Parathyroid adenoma (tissue), 2 donors: ENCODE data around the gene APOBEC3C.
"Not testable (repeated sequence)": the region's sequence is repeated elsewhere in the genome, so short reads cannot be mapped to it uniquely, and the experiment has no call there.

Source experiments
- H2AFZ ChIP-seq: fragments of 300-600 bp; sonication (generic); one replicate; pipeline ENCODE4 v1.7.0; 2017; ENCODE audit warnings: antibody characterized with exemption, mild to moderate bottlenecking
- H3K27ac ChIP-seq: fragments of 300-600 bp; sonication (generic); one replicate; pipeline ENCODE4 v1.7.0; 2017
- H3K27me3 ChIP-seq: fragments of 300-600 bp; sonication (generic); one replicate; pipeline ENCODE4 v1.7.0; 2017; ENCODE audit warnings: low read length; ENCODE audit not compliant: control insufficient read depth, insufficient read depth
- H3K36me3 ChIP-seq: fragments of 300-600 bp; sonication (generic); one replicate; pipeline ENCODE4 v1.7.0; 2017; ENCODE audit warnings: low read length; ENCODE audit not compliant: control insufficient read depth, insufficient read depth
- H3K4me1 ChIP-seq: fragments of 300-600 bp; sonication (generic); one replicate; pipeline ENCODE4 v1.7.0; 2017; ENCODE audit warnings: control low read depth
- H3K4me2 ChIP-seq: fragments of 300-600 bp; sonication (generic); one replicate; pipeline ENCODE4 v1.7.0; 2017; ENCODE audit warnings: low read length
- H3K4me3 ChIP-seq: fragments of 300-600 bp; sonication (generic); one replicate; pipeline ENCODE4 v1.7.0; 2017; ENCODE audit warnings: low read depth, low read length
- H3K79me2 ChIP-seq: fragments of 300-600 bp; sonication (generic); one replicate; pipeline ENCODE4 v1.7.0; 2017; ENCODE audit warnings: control low read depth
- H3K9ac ChIP-seq: fragments of 300-600 bp; sonication (generic); one replicate; pipeline ENCODE4 v1.7.0; 2017; ENCODE audit warnings: mild to moderate bottlenecking
- H3K9me3 ChIP-seq: fragments of 300-600 bp; sonication (generic); one replicate; pipeline ENCODE4 v1.7.0; 2017; ENCODE audit warnings: low read length; ENCODE audit not compliant: control insufficient read depth
- CTCF ChIP-seq: fragments of 300-600 bp; sonication (generic); IDR thresholded peaks from one replicate; pipeline ENCODE4 v1.7.0; 2017; ENCODE audit warnings: antibody characterized with exemption, mild to moderate bottlenecking
- donor health status: primary hyperparathyroidism.

Gene APOBEC3C

GRCh38 chr22:39026509-39027150, 12.6 kb downstream of the APOBEC3C start:
- H3K9me3 ChIP-seq, result no peaks in the 10 kb centered on the region
- H2AFZ ChIP-seq, result no peak overlapping the region
- no peaks in the 10 kb centered on the region for H3K36me3 ChIP-seq
- no peaks in the 10 kb centered on the region for H3K79me2 ChIP-seq
- H3K4me3 ChIP-seq, result no peak overlapping the region
- H3K9ac ChIP-seq, result no peak overlapping the region
- H3K27ac ChIP-seq, result no peak overlapping the region
- no peaks in the 10 kb centered on the region for H3K27me3 ChIP-seq
- no peak for TF ChIP-seq CTCF
- no peak overlapping the region for H3K4me2 ChIP-seq
- H3K4me1 ChIP-seq, result no peaks in the 10 kb centered on the region

GRCh38 chr22:39027717-39028116, 13.7 kb downstream of the APOBEC3C start:
- no peaks in the 10 kb centered on the region for H3K36me3 ChIP-seq
- no peak overlapping the region for H3K4me2 ChIP-seq
- H3K4me1 ChIP-seq, result no peaks in the 10 kb centered on the region
- H3K27me3 ChIP-seq, result no peaks in the 10 kb centered on the region
- no peak overlapping the region for H2AFZ ChIP-seq
- no peak overlapping the region for H3K4me3 ChIP-seq
- TF ChIP-seq CTCF, result no peak
- no peaks in the 10 kb centered on the region for H3K79me2 ChIP-seq
- no peaks in the 10 kb centered on the region for H3K9me3 ChIP-seq
- H3K9ac ChIP-seq, result no peak overlapping the region
- H3K27ac ChIP-seq, result no peak overlapping the region

- Histone ChIP-seq H3K9me3 (no peaks in the 10 kb centered on the region), H3K4me3 (no peak overlapping the region), H2AFZ (no peak overlapping the region), H3K4me1 (no peaks in the 10 kb centered on the region), H3K79me2 (no peaks in the 10 kb centered on the region), H3K36me3 (no peaks in the 10 kb centered on the region), H3K27ac (no peak overlapping the region), H3K27me3 (no peaks in the 10 kb centered on the region), H3K4me2 (no peak overlapping the region), H3K9ac (no peak overlapping the region)
- no peak for TF ChIP-seq CTCF
Measured at GRCh38 chr22:39028281-39028680, 14.2 kb downstream of the APOBEC3C start.

GRCh38 chr22:39029227-39029626, 15.2 kb downstream of the APOBEC3C start:
- Histone ChIP-seq H3K27me3 (no peaks in the 10 kb centered on the region), H3K27ac (no peak overlapping the region), H3K4me3 (no peak overlapping the region), H3K9me3 (no peaks in the 10 kb centered on the region), H2AFZ (no peak overlapping the region), H3K36me3 (no peaks in the 10 kb centered on the region), H3K4me2 (no peak overlapping the region), H3K79me2 (no peaks in the 10 kb centered on the region), H3K4me1 (no peaks in the 10 kb centered on the region), H3K9ac (no peak overlapping the region)
- TF ChIP-seq CTCF, result no peak

GRCh38 chr22:39030705-39031104, 16.6 kb downstream of the APOBEC3C start:
- H3K27ac ChIP-seq, result no peak overlapping the region
- TF ChIP-seq CTCF, result no peak
- H3K27me3 ChIP-seq, result no peaks in the 10 kb centered on the region

GRCh38 chr22:39031434-39032295, 17.6 kb downstream of the APOBEC3C start:
- H3K9me3 ChIP-seq, H3K4me3 ChIP-seq, H3K4me1 ChIP-seq, H3K27ac ChIP-seq, H3K27me3 ChIP-seq, H3K9ac ChIP-seq, H2AFZ ChIP-seq, H3K36me3 ChIP-seq, H3K79me2 ChIP-seq, H3K4me2 ChIP-seq: not testable (repeated sequence)

More at GRCh38 chr22:39030705-39031104, 16.6 kb downstream of the APOBEC3C start:
- no peak overlapping the region for H2AFZ ChIP-seq
- H3K9ac ChIP-seq, result no peak overlapping the region
- H3K9me3 ChIP-seq, result no peaks in the 10 kb centered on the region
- H3K4me3 ChIP-seq, result no peak overlapping the region
- H3K4me1 ChIP-seq, result no peaks in the 10 kb centered on the region
- H3K4me2 ChIP-seq, result no peak overlapping the region
- H3K36me3 ChIP-seq, result no peaks in the 10 kb centered on the region
- H3K79me2 ChIP-seq, result no peaks in the 10 kb centered on the region
